Measurements from ENCODE around the gene HLA-DMA.

- TF ChIP-seq SRF (IDR thresholded peaks at IDR 0.05; ENCODE audit: low read depth, low read length), result no peak
- TF ChIP-seq CEBPB (IDR thresholded peaks at IDR 0.05; ENCODE audit: low read depth, low read length), result no peak
- no peak for TF ChIP-seq POLR2A (IDR thresholded peaks at IDR 0.05; ENCODE audit: control extremely low read depth in 1 of 2, low read depth in 2 of 2, low read length in 2 of 2)
- no peak for TF ChIP-seq BRCA1 (IDR thresholded peaks at IDR 0.05; ENCODE audit: low read depth, low read length)
- no peak for TF ChIP-seq SP2 (IDR thresholded peaks at IDR 0.05; ENCODE audit: low read length)
- TF ChIP-seq CTCF (IDR thresholded peaks at IDR 0.05; ENCODE audit: control extremely low read depth in 1 of 3, insufficient read depth in 1 of 3, low read depth in 1 of 3, low read length in 3 of 3), result no peak
- TF ChIP-seq HDAC2 (IDR thresholded peaks at IDR 0.05; ENCODE audit: borderline replicate concordance in 1 of 2, low read depth in 2 of 2, low read length in 2 of 2), result no peak
- TF ChIP-seq CBX5 (IDR thresholded peaks at IDR 0.05; ENCODE audit: low read depth, low read length), result no peak
- TF ChIP-seq CHD2 (IDR thresholded peaks at IDR 0.05; ENCODE audit: low read length), result no peak
- TF ChIP-seq EP300 (IDR thresholded peaks at IDR 0.05; ENCODE audit: borderline replicate concordance in 1 of 2, low read depth in 2 of 2, low read length in 2 of 2), result no peak
These were observed 20.6 kb downstream of the HLA-DMA start for GRCh38 chr6:32932132-32932868.

Measured in H1 (cell line).